ENCODE data around the gene DYRK4.

Gene DYRK4

DNA sequence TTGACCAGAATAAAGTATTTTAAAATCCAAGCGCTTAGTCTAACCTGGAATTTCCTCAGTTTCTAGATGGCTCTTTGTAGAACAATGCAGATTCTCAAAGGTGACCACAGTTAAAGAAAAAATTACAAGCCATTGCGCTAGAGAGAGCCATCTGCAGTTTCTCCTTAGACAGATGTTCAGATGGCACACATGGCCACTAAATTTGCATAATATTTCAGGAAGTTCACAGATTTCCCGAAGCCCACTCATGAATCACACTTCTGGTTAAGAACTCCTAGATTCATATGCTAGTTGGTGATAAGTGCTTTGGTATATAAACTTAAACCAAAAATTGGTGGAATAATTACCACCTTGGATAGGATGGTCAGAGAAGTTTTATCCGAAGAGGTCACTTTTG lies 86.1 kb downstream of the DYRK4 start:
- Histone ChIP-seq H3K27me3 (ENCODE audit: control insufficient read depth in 3 of 3, insufficient read depth in 3 of 3, low read depth in 1 of 3, low read length in 3 of 3) (no peaks in the 10 kb centered on the region), H2BK15ac (ENCODE audit: low read length) (no peak overlapping the region), H4K91ac (ENCODE audit: low read depth, low read length, poor library complexity) (no peak overlapping the region), H3K9me3 (replicated peaks in 1 of 2; ENCODE audit: control insufficient read depth in 2 of 2, insufficient read depth in 1 of 2, low read depth in 1 of 2, low read length in 2 of 2) (no peaks in the 10 kb centered on the region), H3K27ac (replicated peaks; ENCODE audit: low read length) (no peak overlapping the region), H3K79me1 (ENCODE audit: low read depth, low read length) (peaks cover 3% of the 10 kb centered on the region), H3K4me1 (ENCODE audit: control insufficient read depth in 2 of 2, insufficient read depth in 1 of 2, low read depth in 1 of 2, low read length in 2 of 2) (peaks cover 0 to 2% of the 10 kb centered on the region in 2 donors), H2AFZ (ENCODE audit: low read length) (peak overlapping the region; percentile 77), H2BK120ac (ENCODE audit: low read depth, low read length) (no peak overlapping the region), H3K4ac (ENCODE audit: low read length) (no peak overlapping the region), H4K8ac (ENCODE audit: low read depth, low read length) (no peak overlapping the region), H3K9ac (ENCODE audit: low read depth, low read length, poor library complexity) (no peak overlapping the region), H3K4me3 (ENCODE audit: low read length in 2 of 2) (peak overlapping the region; percentile 57 to 88), H3K4me2 (ENCODE audit: insufficient read depth, low read length, poor library complexity, severe bottlenecking) (peak overlapping the region; percentile 59), H3K14ac (ENCODE audit: low read length) (no peak overlapping the region), H3K36me3 (replicated peaks in 1 of 2; ENCODE audit: control insufficient read depth in 2 of 2, insufficient read depth in 2 of 2, low read length in 2 of 2) (no peaks in the 10 kb centered on the region), H2BK5ac (ENCODE audit: low read length) (no peak overlapping the region), H2BK12ac (ENCODE audit: low read length) (no peak overlapping the region), H3K23ac (ENCODE audit: low read depth, low read length, poor library complexity) (no peak overlapping the region), H3K18ac (ENCODE audit: low read length) (no peak overlapping the region), H2AK5ac (ENCODE audit: low read depth, low read length) (no peak overlapping the region)
- no peak for DNase-seq (ENCODE audit: low spot score)
- no CpG with 5 or more reads among the region's 4 CpGs for WGBS, 2 donors (ENCODE audit: extremely low coverage in 2 of 2, insufficient read length in 2 of 2, insufficient replicate concordance in 1 of 2)

DNA sequence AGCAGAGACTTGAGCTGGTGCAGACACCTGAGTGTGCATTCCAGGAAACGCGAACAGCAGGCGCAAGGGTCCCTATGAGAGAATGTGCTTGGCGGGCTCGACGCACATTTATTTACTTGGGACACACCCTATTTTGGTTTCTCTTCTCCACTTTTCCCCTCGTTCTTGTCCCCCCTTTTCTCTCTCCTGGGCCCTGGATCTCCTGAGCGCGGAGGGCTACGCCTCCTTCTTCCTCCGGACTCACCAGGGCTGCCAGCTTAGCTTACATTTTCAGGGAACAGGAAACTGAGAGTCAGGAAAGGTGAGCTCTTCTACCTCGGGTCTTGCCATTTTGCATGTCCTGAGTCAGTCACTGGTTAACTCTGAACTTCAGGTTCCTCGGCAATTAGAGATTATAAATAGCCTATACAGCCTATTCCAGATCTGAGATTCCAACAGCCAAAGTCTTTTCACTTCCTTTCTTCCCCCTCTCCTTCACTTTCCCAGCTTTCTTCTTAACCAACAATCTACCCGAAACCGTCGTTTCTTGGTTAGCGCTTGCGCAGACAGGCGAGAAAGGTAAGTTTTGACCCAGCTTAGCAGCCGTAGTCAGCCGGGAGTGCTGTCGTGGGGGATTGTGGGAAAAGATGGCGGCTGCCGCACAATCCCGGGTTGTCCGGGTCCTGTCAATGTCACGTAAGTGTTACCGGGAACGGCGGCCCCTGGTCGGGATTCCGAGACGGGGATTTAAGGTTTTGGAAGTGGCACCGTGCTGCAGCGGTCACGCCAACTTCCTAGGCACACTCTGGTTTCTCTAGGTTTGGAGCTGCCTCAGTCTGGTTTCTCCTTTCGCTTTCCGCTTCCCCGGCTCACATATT lies 86.7 kb downstream of the DYRK4 start, which contains the start of the genes AKAP3 and NDUFA9:
Gene AKAP3 (minus strand): TSS at position 551 of the 857 bp plus-strand sequence. CDS start 10,855 bp downstream, outside the sequence.
Gene NDUFA9 (plus strand): TSS at position 614 of the 857 bp plus-strand sequence. CDS start 13 bp downstream, at position 627.
- H4K8ac ChIP-seq (ENCODE audit: low read depth, low read length): no peak within 1 kb of the TSS
- H2BK12ac ChIP-seq (ENCODE audit: low read length): no peak within 1 kb of the TSS
- no peak within 1 kb of the TSS for H2BK120ac ChIP-seq (ENCODE audit: low read depth, low read length)
- H3K27ac ChIP-seq (replicated peaks; ENCODE audit: low read length): peak within 1 kb of the TSS; percentile 7
- H3K9me3 ChIP-seq (replicated peaks in 1 of 2; ENCODE audit: control insufficient read depth in 2 of 2, insufficient read depth in 1 of 2, low read depth in 1 of 2, low read length in 2 of 2): no peaks in the 10 kb centered on the region
- H3K9ac ChIP-seq (ENCODE audit: low read depth, low read length, poor library complexity): peak within 1 kb of the TSS; percentile 88
- peaks cover 0 to 2% of the 10 kb centered on the region in 2 donors for H3K36me3 ChIP-seq (replicated peaks in 1 of 2; ENCODE audit: control insufficient read depth in 2 of 2, insufficient read depth in 2 of 2, low read length in 2 of 2)
- no peak within 1 kb of the TSS for H3K14ac ChIP-seq (ENCODE audit: low read length)
- H2AK5ac ChIP-seq (ENCODE audit: low read depth, low read length): no peak within 1 kb of the TSS
- peak; percentile 73 for DNase-seq (ENCODE audit: low spot score)
- H3K27me3 ChIP-seq (ENCODE audit: control insufficient read depth in 3 of 3, insufficient read depth in 3 of 3, low read depth in 1 of 3, low read length in 3 of 3): no peaks in the 10 kb centered on the region
- H4K91ac ChIP-seq (ENCODE audit: low read depth, low read length, poor library complexity): no peak within 1 kb of the TSS
- H3K4ac ChIP-seq (ENCODE audit: low read length): no peak within 1 kb of the TSS
- no peak within 1 kb of the TSS for H3K23ac ChIP-seq (ENCODE audit: low read depth, low read length, poor library complexity)
- H3K4me2 ChIP-seq (ENCODE audit: insufficient read depth, low read length, poor library complexity, severe bottlenecking): peak within 1 kb of the TSS; percentile 59
- no peak within 1 kb of the TSS for H2BK5ac ChIP-seq (ENCODE audit: low read length)
- H2BK15ac ChIP-seq (ENCODE audit: low read length): no peak within 1 kb of the TSS
- H3K18ac ChIP-seq (ENCODE audit: low read length): peak within 1 kb of the TSS; percentile 86
- H3K79me1 ChIP-seq (ENCODE audit: low read depth, low read length): peaks cover 3% of the 10 kb centered on the region
- WGBS, 2 donors (ENCODE audit: extremely low coverage in 2 of 2, insufficient read length in 2 of 2, insufficient replicate concordance in 1 of 2): no CpG with 5 or more reads among the region's 39 CpGs
- peak within 1 kb of the TSS; percentile 77 for H2AFZ ChIP-seq (ENCODE audit: low read length)
- H3K4me3 ChIP-seq (ENCODE audit: low read length in 2 of 2): peak within 1 kb of the TSS; percentile 57 to 88
- H3K4me1 ChIP-seq (ENCODE audit: control insufficient read depth in 2 of 2, insufficient read depth in 1 of 2, low read depth in 1 of 2, low read length in 2 of 2): peaks cover 0 to 2% of the 10 kb centered on the region in 2 donors

GRCh38 chr12:4649358-4649661 lies 87.3 kb downstream of the DYRK4 start:
- Histone ChIP-seq H2BK15ac (ENCODE audit: low read length) (no peak overlapping the region), H4K91ac (ENCODE audit: low read depth, low read length, poor library complexity) (no peak overlapping the region), H3K4ac (ENCODE audit: low read length) (no peak overlapping the region), H3K18ac (ENCODE audit: low read length) (no peak overlapping the region), H2AFZ (ENCODE audit: low read length) (peak overlapping the region; percentile 77), H2BK12ac (ENCODE audit: low read length) (no peak overlapping the region), H3K4me2 (ENCODE audit: insufficient read depth, low read length, poor library complexity, severe bottlenecking) (peak overlapping the region; percentile 59), H3K27me3 (ENCODE audit: control insufficient read depth in 3 of 3, insufficient read depth in 3 of 3, low read depth in 1 of 3, low read length in 3 of 3) (no peaks in the 10 kb centered on the region), H2BK5ac (ENCODE audit: low read length) (no peak overlapping the region), H3K9ac (ENCODE audit: low read depth, low read length, poor library complexity) (no peak overlapping the region), H3K27ac (replicated peaks; ENCODE audit: low read length) (no peak overlapping the region), H3K9me3 (replicated peaks in 1 of 2; ENCODE audit: control insufficient read depth in 2 of 2, insufficient read depth in 1 of 2, low read depth in 1 of 2, low read length in 2 of 2) (no peaks in the 10 kb centered on the region), H3K36me3 (replicated peaks in 1 of 2; ENCODE audit: control insufficient read depth in 2 of 2, insufficient read depth in 2 of 2, low read length in 2 of 2) (peaks cover 2 to 8% of the 10 kb centered on the region in 2 donors), H3K79me1 (ENCODE audit: low read depth, low read length) (peaks cover 5% of the 10 kb centered on the region), H3K4me3 (ENCODE audit: low read length in 2 of 2) (peak overlapping the region; percentile 57 to 88), H2AK5ac (ENCODE audit: low read depth, low read length) (no peak overlapping the region), H3K14ac (ENCODE audit: low read length) (no peak overlapping the region), H4K8ac (ENCODE audit: low read depth, low read length) (no peak overlapping the region), H3K4me1 (ENCODE audit: control insufficient read depth in 2 of 2, insufficient read depth in 1 of 2, low read depth in 1 of 2, low read length in 2 of 2) (peaks cover 0 to 2% of the 10 kb centered on the region in 2 donors), H3K23ac (ENCODE audit: low read depth, low read length, poor library complexity) (no peak overlapping the region), H2BK120ac (ENCODE audit: low read depth, low read length) (no peak overlapping the region)
- no peak for DNase-seq (ENCODE audit: low spot score)
- WGBS, 2 donors (ENCODE audit: extremely low coverage in 2 of 2, insufficient read length in 2 of 2, insufficient replicate concordance in 1 of 2): 100% methylated on average over 2 of the region's 6 CpGs; no CpG with 5 or more reads in 1 of the 2 donors

DNA sequence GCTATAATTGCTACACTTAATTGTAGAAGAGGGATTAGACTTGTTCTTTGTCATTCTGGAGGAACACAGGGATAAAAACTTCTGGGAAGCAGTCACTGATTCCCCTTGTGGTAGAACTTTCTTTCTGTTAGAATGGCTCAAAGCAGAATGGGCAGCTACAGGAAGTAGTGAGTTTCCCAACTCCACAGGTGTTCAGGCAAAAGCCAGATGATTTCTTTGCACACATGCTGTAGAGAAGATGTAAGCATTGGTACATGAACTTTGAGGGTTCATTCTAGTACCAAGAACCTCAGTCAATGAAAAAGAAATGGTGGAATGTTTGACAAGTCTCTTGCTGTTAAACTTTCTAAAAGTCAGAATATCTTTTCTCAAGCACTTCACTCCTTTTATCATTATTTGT lies 91.2 kb downstream of the DYRK4 start:
- Histone ChIP-seq H3K9me3 (replicated peaks in 1 of 2; ENCODE audit: control insufficient read depth in 2 of 2, insufficient read depth in 1 of 2, low read depth in 1 of 2, low read length in 2 of 2) (no peaks in the 10 kb centered on the region), H3K4me1 (ENCODE audit: control insufficient read depth in 2 of 2, insufficient read depth in 1 of 2, low read depth in 1 of 2, low read length in 2 of 2) (no peaks in the 10 kb centered on the region), H4K91ac (ENCODE audit: low read depth, low read length, poor library complexity) (no peak overlapping the region), H2BK15ac (ENCODE audit: low read length) (no peak overlapping the region), H2AFZ (ENCODE audit: low read length) (no peak overlapping the region), H3K23ac (ENCODE audit: low read depth, low read length, poor library complexity) (no peak overlapping the region), H3K9ac (ENCODE audit: low read depth, low read length, poor library complexity) (no peak overlapping the region), H3K4me2 (ENCODE audit: insufficient read depth, low read length, poor library complexity, severe bottlenecking) (no peak overlapping the region), H3K4ac (ENCODE audit: low read length) (no peak overlapping the region), H3K14ac (ENCODE audit: low read length) (no peak overlapping the region), H2BK5ac (ENCODE audit: low read length) (no peak overlapping the region), H3K4me3 (ENCODE audit: low read length in 2 of 2) (no peak overlapping the region), H3K27me3 (ENCODE audit: control insufficient read depth in 3 of 3, insufficient read depth in 3 of 3, low read depth in 1 of 3, low read length in 3 of 3) (no peaks in the 10 kb centered on the region), H2BK120ac (ENCODE audit: low read depth, low read length) (no peak overlapping the region), H2BK12ac (ENCODE audit: low read length) (no peak overlapping the region), H3K36me3 (replicated peaks in 1 of 2; ENCODE audit: control insufficient read depth in 2 of 2, insufficient read depth in 2 of 2, low read length in 2 of 2) (peaks cover 17 to 47% of the 10 kb centered on the region in 2 donors), H3K18ac (ENCODE audit: low read length) (no peak overlapping the region), H4K8ac (ENCODE audit: low read depth, low read length) (no peak overlapping the region), H3K79me1 (ENCODE audit: low read depth, low read length) (peaks cover 5% of the 10 kb centered on the region), H2AK5ac (ENCODE audit: low read depth, low read length) (no peak overlapping the region), H3K27ac (replicated peaks; ENCODE audit: low read length) (no peak overlapping the region)
- DNase-seq (ENCODE audit: low spot score): no peak

All from neuronal stem cell (in vitro differentiated cells).